Caco-2 (cell line): ENCODE measurements around the gene MAMLD1. TPM values are rescaled to one million over a fixed set of nuclear protein-coding genes. Genes with fewer than 3 reads are reported as not detected.

Experiments used
- Bru-seq: library from RNA; stranded (reverse); fragments of 400-500 nt; gene quantifications from one replicate; lab custom pipeline; 2021; lab: Mats Ljungman, UMichigan
- BruChase-seq, 2 experiments: library from RNA; stranded (reverse); fragments of 400-500 nt; gene quantifications; one replicate each; lab custom pipeline; 2021; lab: Mats Ljungman, UMichigan
- BruUV-seq: library from RNA; stranded (reverse); fragments of 400-500 nt; replicated peaks from 2 replicates; lab custom pipeline; 2021; lab: Mats Ljungman, UMichigan
- CTCF ChIA-PET: fragments of 300-600 bp; sonication (Branson Sonifier 250); formaldehyde crosslinking; loops from one replicate; lab custom pipeline; 2022; ENCODE audit warnings: antibody characterized with exemption; lab: Charles Lee
- POLR2A ChIA-PET: fragments of 300-600 bp; sonication (Branson Sonifier 250); formaldehyde crosslinking; loops from one replicate; lab custom pipeline; 2022; ENCODE audit warnings: antibody characterized with exemption; lab: Charles Lee
- DNase-seq, 2 experiments: peaks; one replicate each; pipeline versions ENCODE4 v3.0.0 to v3.0.0-alpha.2; 2020 to 2022
- H3K27me3 ChIP-seq: replicated peaks from 2 replicates; pipeline ENCODE4 v1.6.0; 2011; ENCODE audit warnings: low read length; ENCODE audit not compliant: control insufficient read depth, insufficient read depth
- H3K36me3 ChIP-seq: 2 replicates; pipeline ENCODE4 v1.5.1; 2011; ENCODE audit warnings: low read length; ENCODE audit not compliant: control insufficient read depth, insufficient read depth
- H3K4me1 ChIP-seq: fragments of 250-450 bp; sonication (Bioruptor Pico); 2 replicates; pipeline ENCODE4 v1.5.1; 2020; ENCODE audit warnings: mild to moderate bottlenecking
- H3K4me3 ChIP-seq: 2 replicates; pipeline ENCODE4 v1.5.1; 2011; ENCODE audit warnings: low read depth, mild to moderate bottlenecking, control low read depth, low read length
- H3K9me3 ChIP-seq: fragments of 250-450 bp; sonication (Bioruptor Pico); 2 replicates; pipeline ENCODE4 v1.5.1; 2020; ENCODE audit warnings: mild to moderate bottlenecking, moderate library complexity
- H3K27ac Mint-ChIP-seq: one replicate; pipeline ENCODE4 v1.8.0; 2022; ENCODE audit warnings: mixed read lengths; ENCODE audit not compliant: unreplicated experiment
- H3K27me3 Mint-ChIP-seq: one replicate; pipeline ENCODE4 v1.8.0; 2022; ENCODE audit warnings: mixed read lengths; ENCODE audit not compliant: insufficient read depth, unreplicated experiment
- H3K36me3 Mint-ChIP-seq: one replicate; pipeline ENCODE4 v1.8.0; 2022; ENCODE audit warnings: mild to moderate bottlenecking, mixed read lengths; ENCODE audit not compliant: insufficient read depth, unreplicated experiment
- H3K4me1 Mint-ChIP-seq: one replicate; pipeline ENCODE4 v1.8.0; 2022; ENCODE audit warnings: low read depth, mixed read lengths; ENCODE audit not compliant: unreplicated experiment
- H3K4me3 Mint-ChIP-seq: one replicate; pipeline ENCODE4 v1.8.0; 2022; ENCODE audit warnings: mild to moderate bottlenecking, moderate library complexity, mixed read lengths; ENCODE audit not compliant: unreplicated experiment
- H3K9me3 Mint-ChIP-seq: one replicate; pipeline ENCODE4 v1.8.0; 2022; ENCODE audit warnings: mixed read lengths; ENCODE audit not compliant: unreplicated experiment
- CTCF ChIP-seq, 2 experiments: fragments of 200-600 bp in 1 of 2; IDR thresholded peaks; 1 replicate in 1 of 2; 2 replicates in 1 of 2; pipeline versions ENCODE4 v1.5.1 to v1.8.0; 2011 to 2022; ENCODE audit warnings: antibody characterized with exemption in 1 of 2, control low read depth in 1 of 2, inconsistent platforms in 1 of 2, low read depth in 1 of 2, low read length in 1 of 2, mild to moderate bottlenecking in 1 of 2, moderate library complexity in 1 of 2; ENCODE audit not compliant: insufficient read depth in 1 of 2, severe bottlenecking in 1 of 2, unreplicated experiment in 1 of 2
- intact Hi-C: fragments of 100-400 bp; cut with micrococcal nuclease; formaldehyde crosslinking; loops from one replicate; pipeline ENCODE4 v1.10.0; 2022; ENCODE audit not compliant: unreplicated experiment
- long read RNA-seq: library from polyadenylated mRNA; stranded (forward); transcript quantifications from one replicate; pipeline ENCODE4 v2.0.0, GENCODE V29; 2022
- total RNA-seq: library from RNA; stranded (reverse); gene quantifications from 2 replicates; pipeline ENCODE4 v1.2.3, GENCODE V29; 2022

The MAMLD1 gene
- not detected in 2 replicates for total RNA-seq
- Bru-seq, nascent RNA, result percentile 5 among the genes with signal in this experiment
- percentile 8 among the genes with signal in this experiment for BruChase-seq, experiment 1, labeled RNA remaining after a 2-hour chase
- percentile 7 among the genes with signal in this experiment for BruChase-seq, experiment 2, labeled RNA remaining after a 6-hour chase
- long read RNA-seq, result 0 reads

- intact Hi-C loops, result no loop called here
- Histone ChIP-seq H3K36me3 (no peaks in the 10 kb centered on the region), H3K27me3 (no peaks in the 10 kb centered on the region; the same call in none of the 2 replicates)
These were observed at the start of gene MAMLD1 for GRCh38 chrX:150362599-150363481. Gene MAMLD1, plus strand, starts transcription at chrX:150363317. Its CDS starts 82,200 bp downstream, at chrX:150445517.

GRCh38 chrX:150313514-150313913, 49.6 kb upstream of the MAMLD1 start:
- no peaks in the 10 kb centered on the region for H3K36me3 ChIP-seq
- ChIA-PET CTCF (no interaction called here), POLR2A (no interaction called here)
- Mint-ChIP-seq H3K27me3 (peaks cover 2% of the 10 kb centered on the region), H3K9me3 (no peaks in the 10 kb centered on the region), H3K4me1 (no peaks in the 10 kb centered on the region), H3K27ac (no peak overlapping the region), H3K36me3 (no peaks in the 10 kb centered on the region), H3K4me3 (no peak overlapping the region)
- no TSS peak for BruUV-seq
- H3K9me3 ChIP-seq, result no peaks in the 10 kb centered on the region
- intact Hi-C loops, result no loop called here
- no peak for TF ChIP-seq CTCF (IDR thresholded peaks at IDR 0.05; ENCODE audit: insufficient read depth in 1 of 2, low read depth in 1 of 2, low read length in 1 of 2, severe bottlenecking in 1 of 2, unreplicated experiment in 1 of 2)
- no peak overlapping the region for H3K4me3 ChIP-seq
- no peak for DNase-seq
- no peaks in the 10 kb centered on the region for H3K4me1 ChIP-seq
- H3K27me3 ChIP-seq, result no peaks in the 10 kb centered on the region

More at GRCh38 chrX:150362599-150363481, at the start of gene MAMLD1:
- Histone ChIP-seq H3K4me1 (no peaks in the 10 kb centered on the region), H3K9me3 (no peaks in the 10 kb centered on the region), H3K4me3 (no peak within 1 kb of the TSS)
- H3K9me3 Mint-ChIP-seq, result no peaks in the 10 kb centered on the region
- ChIA-PET CTCF (no interaction called here), POLR2A (no interaction called here)
- H3K27me3 Mint-ChIP-seq, result peaks cover 46% of the 10 kb centered on the region
- peak within 1 kb of the TSS; percentile 55 for H3K4me3 Mint-ChIP-seq
- no TSS peak for BruUV-seq
- no peak for TF ChIP-seq CTCF (IDR thresholded peaks at IDR 0.05; ENCODE audit: insufficient read depth in 1 of 2, low read depth in 1 of 2, low read length in 1 of 2, severe bottlenecking in 1 of 2, unreplicated experiment in 1 of 2)
- no peak within 1 kb of the TSS for H3K27ac Mint-ChIP-seq
- H3K36me3 Mint-ChIP-seq, result no peaks in the 10 kb centered on the region
- peaks cover 6% of the 10 kb centered on the region for H3K4me1 Mint-ChIP-seq
- no peak for DNase-seq

GRCh38 chrX:150314186-150314585, 48.9 kb upstream of the MAMLD1 start:
- POLR2A ChIA-PET, result no interaction called here
- BruUV-seq, result no TSS peak

More at GRCh38 chrX:150314186-150314585, 48.9 kb upstream of the MAMLD1 start:
- TF ChIP-seq CTCF (IDR thresholded peaks at IDR 0.05; ENCODE audit: insufficient read depth in 1 of 2, low read depth in 1 of 2, low read length in 1 of 2, severe bottlenecking in 1 of 2, unreplicated experiment in 1 of 2), result no peak
- Mint-ChIP-seq H3K27me3 (peaks cover 2% of the 10 kb centered on the region), H3K4me3 (no peak overlapping the region), H3K9me3 (no peaks in the 10 kb centered on the region), H3K27ac (no peak overlapping the region), H3K36me3 (no peaks in the 10 kb centered on the region), H3K4me1 (no peaks in the 10 kb centered on the region)
- no peak for DNase-seq
- Histone ChIP-seq H3K27me3 (no peaks in the 10 kb centered on the region), H3K4me1 (no peaks in the 10 kb centered on the region), H3K4me3 (no peak overlapping the region), H3K36me3 (no peaks in the 10 kb centered on the region), H3K9me3 (no peaks in the 10 kb centered on the region)
- intact Hi-C loops, result no loop called here
- CTCF ChIA-PET, result no interaction called here
